ENCODE results near the gene IL11RA. TPM values are rescaled to one million over a fixed set of nuclear protein-coding genes. Genes with fewer than 3 reads are reported as not detected.
"Not testable (repeated sequence)": the region's sequence is repeated elsewhere in the genome, so short reads cannot be mapped to it uniquely, and the experiment has no call there.

IL11RA gene
- total RNA-seq, 2 experiments from 2014 or later: 17.4 to 20.7 TPM

- H3K4me1 Mint-ChIP-seq (ENCODE audit: low read depth): peaks cover 36% of the 10 kb centered on the region
- TF ChIP-seq CTCF (IDR thresholded peaks at IDR 0.05): no peak
- H3K4me3 Mint-ChIP-seq: peak overlapping the region; percentile 94
- H3K27me3 Mint-ChIP-seq: no peaks in the 10 kb centered on the region
- H3K36me3 Mint-ChIP-seq (ENCODE audit: low read depth): peaks cover 23% of the 10 kb centered on the region
- H3K27ac Mint-ChIP-seq: peak overlapping the region; percentile 90
- intact Hi-C loops (cut with micrococcal nuclease): no loop called here
- no peak for DNase-seq
- CTCF ChIA-PET: interaction anchor here (1.1 to 8.4 kb wide), 12 partner anchors 9 to 261 kb away, joined by 3 to 142 read pairs (median 7); partner anchors contain the start of genes ARID3C, CCL27, DCTN3 and GALT
- POLR2A ChIA-PET: interaction anchor here (0.8 to 7.3 kb wide), 14 partner anchors 9 to 460 kb away, joined by 3 to 63 read pairs (median 5); partner anchors contain the start of genes DCTN3, GALT, IL11RA and RPP25L
- H3K9me3 Mint-ChIP-seq: no peaks in the 10 kb centered on the region
- ATAC-seq: no peak
These were observed 13.9 kb upstream of the IL11RA start for GRCh38 chr9:34638138-34638445.

- ChIA-PET CTCF (interaction anchor here (1.3 to 8.4 kb wide), 4 partner anchors 8 to 260 kb away, joined by 4 to 142 read pairs (median 72); partner anchors contain the start of genes CCL27, GALT and RPP25L), POLR2A (interaction anchor here (0.7 to 7.3 kb wide), 3 partner anchors 8 to 14 kb away, joined by 3 to 63 read pairs (median 28); partner anchors contain the start of gene GALT)
- H3K27me3 Mint-ChIP-seq; DNase-seq; ATAC-seq; H3K27ac Mint-ChIP-seq; H3K9me3 Mint-ChIP-seq; intact Hi-C loops (cut with micrococcal nuclease); H3K4me3 Mint-ChIP-seq: not testable (repeated sequence)
- Mint-ChIP-seq H3K36me3 (ENCODE audit: low read depth) (peaks cover 21% of the 10 kb centered on the region), H3K4me1 (ENCODE audit: low read depth) (peaks cover 31% of the 10 kb centered on the region)
These were observed 12.7 kb upstream of the IL11RA start for GRCh38 chr9:34639322-34639721.

- peaks cover 3% of the 10 kb centered on the region for H3K36me3 Mint-ChIP-seq (ENCODE audit: low read depth)
- H3K27ac Mint-ChIP-seq: no peak overlapping the region
- intact Hi-C loops (cut with micrococcal nuclease): no loop called here
- POLR2A ChIA-PET: no interaction called here
- peaks cover 22% of the 10 kb centered on the region for H3K4me1 Mint-ChIP-seq (ENCODE audit: low read depth)
- CTCF ChIA-PET: interaction anchor here (1.0 to 10.0 kb wide), 2 partner anchors 8 to 21 kb away, joined by 3 to 133 read pairs; partner anchors contain the start of gene SIGMAR1
- H3K9me3 Mint-ChIP-seq: no peaks in the 10 kb centered on the region
- ATAC-seq (no peak), DNase-seq (no peak)
- no peaks in the 10 kb centered on the region for H3K27me3 Mint-ChIP-seq
- H3K4me3 Mint-ChIP-seq: no peak overlapping the region
- TF ChIP-seq CTCF (IDR thresholded peaks at IDR 0.05): no peak
These were observed 9.3 kb upstream of the IL11RA start for GRCh38 chr9:34642679-34643078.

- Mint-ChIP-seq H3K9me3 (no peaks in the 10 kb centered on the region), H3K4me1 (ENCODE audit: low read depth) (peaks cover 23% of the 10 kb centered on the region), H3K4me3 (no peak overlapping the region), H3K36me3 (ENCODE audit: low read depth) (peaks cover 22% of the 10 kb centered on the region), H3K27me3 (no peaks in the 10 kb centered on the region), H3K27ac (no peak overlapping the region)
- ChIA-PET POLR2A (interaction anchor here (0.8 to 1.2 kb wide), 4 partner anchors 11 to 28 kb away, joined by 3 to 4 read pairs (median 3); no protein-coding TSS in a partner anchor), CTCF (interaction anchor here (1.0 to 10.0 kb wide), 6 partner anchors 10 to 241 kb away, joined by 3 to 133 read pairs (median 13); partner anchors contain the start of genes CCL27 and SIGMAR1)
- intact Hi-C loops (cut with micrococcal nuclease): no loop called here
- DNase-seq (no peak), ATAC-seq (no peak)
- TF ChIP-seq CTCF (IDR thresholded peaks at IDR 0.05): no peak
These were observed 7.1 kb upstream of the IL11RA start for GRCh38 chr9:34644766-34645314.

- Mint-ChIP-seq H3K9me3 (no peaks in the 10 kb centered on the region), H3K27me3 (no peaks in the 10 kb centered on the region), H3K4me3 (peak within 1 kb of the TSS; percentile 80), H3K27ac (peak within 1 kb of the TSS; percentile 85), H3K4me1 (ENCODE audit: low read depth) (peaks cover 22% of the 10 kb centered on the region), H3K36me3 (ENCODE audit: low read depth) (peaks cover 25% of the 10 kb centered on the region)
- DNase-seq (peak; percentile 98), ATAC-seq (peak; percentile 90)
- TF ChIP-seq CTCF (IDR thresholded peaks at IDR 0.05): peak; percentile 61
- ChIA-PET CTCF (interaction anchor here (0.6 to 10.0 kb wide), 15 partner anchors 11 to 466 kb away, joined by 3 to 133 read pairs (median 4); partner anchors contain the start of genes CCL27, DCTN3, RPP25L and SIGMAR1), POLR2A (interaction anchor here (0.8 to 4.2 kb wide), 12 partner anchors 9 to 188 kb away, joined by 3 to 63 read pairs (median 4); partner anchors contain the start of genes CCL27, DCTN3, DNAI1 and FAM219A)
- intact Hi-C loops (cut with micrococcal nuclease): no loop called here
These were observed 5.5 kb upstream of the IL11RA start, which contains the start of gene GALT for GRCh38 chr9:34646211-34647083. Gene GALT (plus strand): TSS chr9:34646675. CDS start chr9:34646705, 30 bp downstream.
